K562 (cell line): Measurements from ENCODE around the gene DLK2. TPM values are rescaled to one million over a fixed set of nuclear protein-coding genes. Genes with fewer than 3 reads are reported as not detected.

Source experiments
- ATAC-seq: fragments of 200-7000 bp; cut with Tn5 transposase; 3 replicates; pipeline ENCODE4 v1.9.1; 2020; ENCODE audit warnings: moderate library complexity
- BruUV-seq: library from RNA; stranded (reverse); fragments of 400-500 nt; replicated peaks from 2 replicates; lab custom pipeline; 2021; lab: Mats Ljungman, UMichigan
- CTCF ChIA-PET: fragments of 300-600 bp; formaldehyde crosslinking; extraction: SDS; loops from one replicate; lab custom pipeline; 2021; ENCODE audit warnings: low intra/inter-chr PET ratio; lab: Yijun Ruan, JAX
- POLR2A ChIA-PET: fragments of 300-600, 350-650 bp; sonication (Branson Sonifier 250); formaldehyde crosslinking; extraction: SDS; loops from one replicate; lab custom pipeline; 2021; ENCODE audit warnings: antibody characterized with exemption, inconsistent platforms; lab: Yijun Ruan, JAX
- DNase-seq, 4 experiments: peaks; one replicate each; pipeline versions ENCODE4 v3.0.0 to v3.0.0-alpha.2; 2011 to 2018; ENCODE audit warnings: low spot score in 3 of 4, mixed read lengths in 3 of 4; ENCODE audit errors: extremely low read depth in 1 of 4
- FAIRE-seq: peaks from 2 replicates; lab custom pipeline; 2011; peaks lifted over from hg19 to GRCh38; lab: Jason Lieb, UNC
- H2AFZ ChIP-seq: 2 replicates; pipeline ENCODE4 v1.6.0; 2011; ENCODE audit warnings: low read depth, low read length, control low read depth, inconsistent platforms
- H3K27ac ChIP-seq: fragments of 200-600 bp; 3 replicates; pipeline ENCODE4 v1.8.0; 2011; ENCODE audit warnings: low read depth, mild to moderate bottlenecking, control low read depth, inconsistent platforms, low read length, moderate library complexity, mixed read lengths; ENCODE audit errors: extremely low read depth
- H3K27me3 ChIP-seq, 2 experiments: fragments of 300-600 bp in 1 of 2; 2 replicates in 1 of 2; 3 replicates in 1 of 2; pipeline versions ENCODE4 v1.6.0 to v1.8.0; 2011; ENCODE audit warnings: inconsistent platforms in 2 of 2, low read length in 2 of 2, mild to moderate bottlenecking in 1 of 2, mixed read lengths in 1 of 2, moderate library complexity in 1 of 2; ENCODE audit not compliant: control insufficient read depth in 2 of 2, insufficient read depth in 2 of 2
- H3K36me3 ChIP-seq: fragments of 300-600 bp; 3 replicates; pipeline ENCODE4 v1.8.0; 2011; ENCODE audit warnings: mild to moderate bottlenecking, low read length, inconsistent platforms; ENCODE audit not compliant: control insufficient read depth, insufficient read depth
- H3K4me1 ChIP-seq, 2 experiments: fragments of 200-600 bp in 1 of 2; replicated peaks in 1 of 2; 2 replicates in 1 of 2; 3 replicates in 1 of 2; pipeline versions ENCODE4 v1.5.1 to v1.8.0; 2011; ENCODE audit warnings: inconsistent platforms in 2 of 2, low read length in 2 of 2, mild to moderate bottlenecking in 1 of 2, mixed read lengths in 1 of 2, moderate library complexity in 1 of 2; ENCODE audit not compliant: control insufficient read depth in 2 of 2, insufficient read depth in 2 of 2
- H3K4me2 ChIP-seq: 2 replicates; pipeline ENCODE4 v1.6.1; 2011; ENCODE audit warnings: low read length, control low read depth, inconsistent platforms, mixed read lengths; ENCODE audit not compliant: insufficient read depth
- H3K4me3 ChIP-seq: fragments of 200-600 bp; sonication (generic), shearing (Covaris generic); 2 replicates; pipeline ENCODE4 v1.5.1; 2016; ENCODE audit warnings: control low read depth, inconsistent platforms
- H3K79me2 ChIP-seq: fragments of 200-600 bp; 3 replicates; pipeline ENCODE4 v1.8.0; 2011; ENCODE audit warnings: low read length, inconsistent platforms; ENCODE audit not compliant: control insufficient read depth, insufficient read depth
- H3K9ac ChIP-seq, 2 experiments: 2 replicates each; pipeline versions ENCODE4 v1.6.0 to v1.6.1; 2011; ENCODE audit warnings: low read depth in 2 of 2, low read length in 2 of 2, control low read depth in 1 of 2, inconsistent platforms in 1 of 2, mild to moderate bottlenecking in 1 of 2, mixed read lengths in 1 of 2; ENCODE audit not compliant: insufficient read depth in 1 of 2
- H3K9me1 ChIP-seq: one replicate; pipeline ENCODE4 v1.6.0; 2011; ENCODE audit warnings: inconsistent platforms, mild to moderate bottlenecking, low read length, moderate library complexity; ENCODE audit not compliant: control insufficient read depth, insufficient read depth
- H3K9me3 ChIP-seq: replicated peaks from 2 replicates; pipeline ENCODE4 v1.5.1; 2011; ENCODE audit warnings: low read depth, low read length, inconsistent platforms; ENCODE audit not compliant: control insufficient read depth, insufficient read depth
- H4K20me1 ChIP-seq: replicated peaks from 2 replicates; pipeline ENCODE4 v1.6.1; 2011; ENCODE audit warnings: low read length, inconsistent platforms, mixed read lengths; ENCODE audit not compliant: control insufficient read depth, insufficient read depth
- DNMT1 ChIP-seq: fragments of 450-650 bp; IDR thresholded peaks from 2 replicates; pipeline ENCODE4 v1.6.1; 2016; ENCODE audit warnings: antibody characterized with exemption, mild to moderate bottlenecking
- GABPB2 ChIP-seq: fragments of 250-450 bp; sonication (Bioruptor Pico); conservative IDR thresholded peaks from 2 replicates; pipeline ENCODE4 v1.5.1; 2021; ENCODE audit warnings: mild to moderate bottlenecking
- RFX5 ChIP-seq: IDR thresholded peaks from 2 replicates; pipeline ENCODE4 v1.6.1; 2011; ENCODE audit warnings: low read depth, mild to moderate bottlenecking, improper control_type of control experiment, low read length
- SMAD2 ChIP-seq: fragments of 150-350 bp; IDR thresholded peaks from 2 replicates; pipeline ENCODE4 v1.6.1; 2014; ENCODE audit warnings: low read depth, mild to moderate bottlenecking, low read length
- SMARCE1 ChIP-seq: fragments of 450-650 bp; IDR thresholded peaks from 2 replicates; pipeline ENCODE4 v1.7.1; 2016; ENCODE audit warnings: mild to moderate bottlenecking
- SREBF1 ChIP-seq: fragments of 150-350 bp; IDR thresholded peaks from 2 replicates; pipeline ENCODE4 v1.6.1; 2014; ENCODE audit warnings: antibody characterized with exemption, low read depth, low read length, borderline replicate concordance
- ZNF695 ChIP-seq: fragments of 450-650 bp; formaldehyde crosslinking; IDR thresholded peaks from 2 replicates; pipeline ENCODE4 v1.4.0; 2020; ENCODE audit warnings: mild to moderate bottlenecking, moderate library complexity
- WGBS: fragments of 100-300 bp; shearing (Covaris generic); methylation state at CpG from one replicate; pipeline ENCODE4 v1.1.6; 2016; ENCODE audit warnings: low coverage, mixed read lengths; ENCODE audit not compliant: insufficient coverage; ENCODE audit errors: missing lambda C conversion rate; 5-methylcytosine and 5-hydroxymethylcytosine counted together
- in situ Hi-C: fragments of 300-500 bp; cut with MboI; formaldehyde crosslinking; loops from 4 replicates; pipeline ENCODE4 v1.15.0; 2018; ENCODE audit warnings: inconsistent platforms, mixed read lengths
- intact Hi-C: fragments of 100-400 bp; cut with micrococcal nuclease; formaldehyde crosslinking; loops from 2 replicates; pipeline ENCODE4 v1.14.2; 2022
- polyA plus RNA-seq, 8 experiments: library from polyadenylated mRNA; depleted of rRNA in 4 of 8; stranded (reverse) in 5 of 8; unstranded in 3 of 8; fragments of >200 nt; fragmentation: Nextera tagmentation in 2 of 8; fragmentation: Illumina TruSeq in 1 of 8; extraction: Ambion mirVana in 2 of 8; extraction: Trizol in 1 of 8; gene quantifications; 2 replicates each; pipeline versions ENCODE4 v1.2.1 to v1.2.3, GENCODE V29; 2011 to 2014; ENCODE audit warnings: inconsistent platforms in 1 of 8, missing spikeins in 1 of 8
- total RNA-seq, 7 experiments: library from RNA; depleted of rRNA in 6 of 7; stranded (reverse); fragments of >200 nt in 6 of 7; fragmentation: Illumina TruSeq in 2 of 7; extraction: Trizol in 2 of 7; gene quantifications; 2 replicates each; pipeline versions ENCODE4 v1.2.1 to v1.2.3, GENCODE V29; 2011 to 2021; ENCODE audit warnings: low replicate concordance in 1 of 7
- TF ChIP-seq, protein P1 (sequence below): fragments of 450-650 bp; conservative IDR thresholded peaks from 2 replicates; pipeline ENCODE4 v1.6.1; 2016; ENCODE audit warnings: missing genetic modification characterization, low read depth, mild to moderate bottlenecking, control low read depth, missing compliant biosample characterization

Gene DLK2
- total and polyA plus RNA-seq, 9 of the 15 experiments (the other 6 are each of a cell fraction or from before 2014, with no cell fraction given), result 0.11 to 0.53 (median 0.29) TPM; not detected in 3

DNA sequence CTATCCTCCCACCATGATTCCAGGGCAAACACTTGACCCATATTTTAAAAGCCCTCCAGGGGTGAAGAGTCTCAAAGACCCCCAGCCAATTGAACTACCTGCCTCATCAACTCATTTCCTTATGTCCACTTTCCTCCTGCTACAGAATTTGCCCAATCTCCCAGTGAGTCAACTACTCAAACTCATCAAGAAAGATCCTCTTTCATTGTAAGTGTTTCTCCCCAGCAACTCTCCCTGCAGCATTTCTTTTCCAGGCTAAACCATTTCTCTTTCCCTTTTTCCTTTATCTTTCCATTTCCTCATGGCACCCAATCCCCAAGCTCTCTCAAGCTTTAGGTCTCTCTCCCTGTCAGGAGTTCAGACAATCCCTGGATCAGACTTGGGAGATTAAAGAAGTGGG, 1.5 kb downstream of the DLK2 start:
- ATAC-seq, result no peak
- Histone ChIP-seq H3K4me3 (no peak overlapping the region), H3K79me2 (no peaks in the 10 kb centered on the region), H3K9me1 (no peaks in the 10 kb centered on the region), H3K27ac (no peak overlapping the region), H3K9ac (no peak overlapping the region), H4K20me1 (no peaks in the 10 kb centered on the region), H2AFZ (no peak overlapping the region), H3K27me3 (no peaks in the 10 kb centered on the region; a peak in 1 of 5 replicates), H3K4me1 (peaks cover 0 to 18% of the 10 kb centered on the region in 2 experiments; a peak in 4 of 5 replicates), H3K9me3 (0 out of 2 replicates have a peak, but pooled peaks cover 6% of the 10 kb centered on the region), H3K36me3 (peaks cover 19% of the 10 kb centered on the region; the same call in 1 of the 3 replicates), H3K4me2 (no peak overlapping the region)
- CTCF ChIA-PET, result interaction anchor here (0.6 to 1.3 kb wide), 4 partner anchors 42 to 54 kb away, joined by 3 to 13 read pairs (median 5); no protein-coding TSS in a partner anchor
- peak; percentile 40 for FAIRE-seq
- in situ Hi-C loops (no loop called here), intact Hi-C loops (loop anchor here (1.0 to 2.0 kb wide), 2 partner anchors 42 to 53 kb away; no protein-coding TSS in a partner anchor)
- BruUV-seq, result no TSS peak
- DNase-seq, result no peak
- TF ChIP-seq SMARCE1, result no peak
- POLR2A ChIA-PET, result interaction anchor here (0.6 kb wide), 2 partner anchors 271 to 765 kb away, joined by 3 read pairs; no protein-coding TSS in a partner anchor

DNA sequence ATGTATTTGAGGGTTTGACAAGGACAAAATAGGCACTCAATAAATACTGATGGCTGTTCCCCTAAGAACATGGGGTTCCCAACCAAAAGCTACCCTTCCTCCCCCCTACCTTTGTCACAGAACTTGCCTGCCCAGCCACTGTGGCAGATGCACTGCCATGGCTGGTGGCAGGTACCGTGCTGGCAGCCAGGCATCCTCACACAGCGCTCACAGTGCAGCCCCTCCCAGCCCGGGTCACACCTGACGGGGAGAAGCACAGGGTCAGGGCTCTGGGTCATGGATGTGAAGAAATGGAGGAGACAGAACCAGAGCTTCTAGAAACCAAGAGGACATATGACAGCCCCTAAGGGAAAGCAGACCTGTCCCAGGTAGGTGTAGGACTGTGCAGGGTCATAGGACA, 2.5 kb downstream of the DLK2 start:
- ChIA-PET CTCF (no interaction called here), POLR2A (interaction anchor here (1.1 kb wide), 1 partner anchor 14 kb away, joined by 3 read pairs; no protein-coding TSS in a partner anchor)
- intact Hi-C loops (no loop called here), in situ Hi-C loops (no loop called here)
- 0 out of 2 replicates have a peak, but pooled peaks cover 6% of the 10 kb centered on the region for H3K9me3 ChIP-seq
- no peak for ATAC-seq
- H3K4me1 ChIP-seq, result peaks cover 0 to 18% of the 10 kb centered on the region in 2 experiments; a peak in 4 of 5 replicates
- H3K4me2 ChIP-seq, result no peak overlapping the region
- no peak for DNase-seq
- no peak overlapping the region for H3K9ac ChIP-seq
- TF ChIP-seq SMAD2 (no peak), SREBF1 (no peak), GABPB2 (no peak), DNMT1 (no peak), RFX5 (no peak), ZNF695 (no peak)
- TF ChIP-seq, protein P1, sequence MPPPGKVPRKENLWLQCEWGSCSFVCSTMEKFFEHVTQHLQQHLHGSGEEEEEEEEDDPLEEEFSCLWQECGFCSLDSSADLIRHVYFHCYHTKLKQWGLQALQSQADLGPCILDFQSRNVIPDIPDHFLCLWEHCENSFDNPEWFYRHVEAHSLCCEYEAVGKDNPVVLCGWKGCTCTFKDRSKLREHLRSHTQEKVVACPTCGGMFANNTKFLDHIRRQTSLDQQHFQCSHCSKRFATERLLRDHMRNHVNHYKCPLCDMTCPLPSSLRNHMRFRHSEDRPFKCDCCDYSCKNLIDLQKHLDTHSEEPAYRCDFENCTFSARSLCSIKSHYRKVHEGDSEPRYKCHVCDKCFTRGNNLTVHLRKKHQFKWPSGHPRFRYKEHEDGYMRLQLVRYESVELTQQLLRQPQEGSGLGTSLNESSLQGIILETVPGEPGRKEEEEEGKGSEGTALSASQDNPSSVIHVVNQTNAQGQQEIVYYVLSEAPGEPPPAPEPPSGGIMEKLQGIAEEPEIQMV, result no peak
- H3K27me3 ChIP-seq, result no peaks in the 10 kb centered on the region; a peak in 1 of 5 replicates
- H2AFZ ChIP-seq, result no peak overlapping the region
- no peak overlapping the region for H3K4me3 ChIP-seq
- peaks cover 19% of the 10 kb centered on the region; the same call in 1 of the 3 replicates for H3K36me3 ChIP-seq
- no peak overlapping the region for H3K27ac ChIP-seq
- H4K20me1 ChIP-seq, result no peaks in the 10 kb centered on the region
- BruUV-seq, result no TSS peak
- no peak for FAIRE-seq
- WGBS, result 86% methylated on average over 4 of the region's 4 CpGs
- H3K79me2 ChIP-seq, result no peaks in the 10 kb centered on the region
- no peaks in the 10 kb centered on the region for H3K9me1 ChIP-seq
